GF-D8 (cell line): Measurements from ENCODE around the gene CISD3.
"Not testable (repeated sequence)": the region's sequence is repeated elsewhere in the genome, so short reads cannot be mapped to it uniquely, and the experiment has no call there.

ENCODE experiments used
- DNase-seq: peaks from one replicate; lab custom pipeline; 2025; lab: John Stamatoyannopoulos, UW

CISD3 gene

GRCh38 chr17:38707678-38708351 lies 22.3 kb upstream of the CISD3 start:
- DNase-seq = no peak

- DNase-seq = no peak
These were observed 20.9 kb upstream of the CISD3 start for GRCh38 chr17:38709104-38709820.

- DNase-seq = no peak
These were observed 20.1 kb upstream of the CISD3 start for GRCh38 chr17:38709864-38710603.

- no peak for DNase-seq
These were observed 19.6 kb upstream of the CISD3 start for GRCh38 chr17:38710604-38710962.

GRCh38 chr17:38710985-38711384 lies 19.2 kb upstream of the CISD3 start:
- DNase-seq = no peak

- DNase-seq = no peak
These were observed 18.2 kb upstream of the CISD3 start for GRCh38 chr17:38711792-38712571.

GRCh38 chr17:38712593-38712992 lies 17.5 kb upstream of the CISD3 start:
- DNase-seq = no peak

GRCh38 chr17:38713456-38714075 lies 16.6 kb upstream of the CISD3 start:
- DNase-seq = no peak

- no peak for DNase-seq
These were observed 14.8 kb upstream of the CISD3 start for GRCh38 chr17:38715216-38715943.

- DNase-seq = no peak
These were observed 13.7 kb upstream of the CISD3 start for GRCh38 chr17:38716368-38717005.

- no peak for DNase-seq
These were observed 12.9 kb upstream of the CISD3 start for GRCh38 chr17:38717139-38717745.

- DNase-seq = no peak
These were observed 10.7 kb upstream of the CISD3 start for GRCh38 chr17:38719289-38719942.

GRCh38 chr17:38719943-38720641 lies 10.0 kb upstream of the CISD3 start:
- no peak for DNase-seq

GRCh38 chr17:38720941-38721340 lies 9.2 kb upstream of the CISD3 start:
- DNase-seq = no peak

GRCh38 chr17:38721802-38722201 lies 8.3 kb upstream of the CISD3 start:
- DNase-seq = no peak

- no peak for DNase-seq
These were observed 5.7 kb upstream of the CISD3 start for GRCh38 chr17:38724337-38724988.

GRCh38 chr17:38725066-38725465 lies 5.1 kb upstream of the CISD3 start:
- no peak for DNase-seq

- not testable (repeated sequence) for DNase-seq
These were observed 4.0 kb upstream of the CISD3 start for GRCh38 chr17:38726145-38726544.

- no peak for DNase-seq
These were observed 2.4 kb upstream of the CISD3 start for GRCh38 chr17:38727736-38728135.
